GM19238 (cell line): ENCODE measurements around the gene PRTN3.

ENCODE experiments used
- DNase-seq: peaks from one replicate; pipeline ENCODE4 v3.0.0; 2011; ENCODE audit warnings: low spot score; ENCODE audit not compliant: insufficient read length

The PRTN3 gene

DNA sequence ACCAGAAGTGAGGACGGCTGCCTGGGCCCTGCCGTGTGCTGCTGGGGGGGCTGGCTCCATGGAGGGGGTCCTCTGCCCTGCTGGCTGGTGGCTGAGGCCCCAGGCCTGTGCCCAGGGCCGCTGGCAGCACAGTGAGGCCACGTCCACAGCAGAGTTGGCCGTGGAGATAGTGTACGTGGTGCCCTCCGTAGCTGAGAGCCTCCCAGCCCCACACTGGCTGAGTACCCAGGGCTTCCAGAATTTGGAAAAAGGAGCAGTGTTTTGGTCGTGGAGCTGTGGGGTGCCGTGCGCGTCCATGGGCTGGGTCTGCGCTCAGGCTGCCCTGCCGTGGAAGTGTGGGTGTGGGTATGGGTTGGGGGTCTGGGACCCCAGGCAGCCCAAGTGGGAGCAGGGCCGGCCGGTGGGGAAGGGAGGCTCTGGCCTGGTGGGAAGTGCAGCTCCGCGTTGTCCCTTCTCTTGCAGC, 37.7 kb upstream of the PRTN3 start:
- no peak for DNase-seq

- DNase-seq: no peak
Observed at GRCh38 chr19:803686-804418, 36.9 kb upstream of the PRTN3 start.

DNA sequence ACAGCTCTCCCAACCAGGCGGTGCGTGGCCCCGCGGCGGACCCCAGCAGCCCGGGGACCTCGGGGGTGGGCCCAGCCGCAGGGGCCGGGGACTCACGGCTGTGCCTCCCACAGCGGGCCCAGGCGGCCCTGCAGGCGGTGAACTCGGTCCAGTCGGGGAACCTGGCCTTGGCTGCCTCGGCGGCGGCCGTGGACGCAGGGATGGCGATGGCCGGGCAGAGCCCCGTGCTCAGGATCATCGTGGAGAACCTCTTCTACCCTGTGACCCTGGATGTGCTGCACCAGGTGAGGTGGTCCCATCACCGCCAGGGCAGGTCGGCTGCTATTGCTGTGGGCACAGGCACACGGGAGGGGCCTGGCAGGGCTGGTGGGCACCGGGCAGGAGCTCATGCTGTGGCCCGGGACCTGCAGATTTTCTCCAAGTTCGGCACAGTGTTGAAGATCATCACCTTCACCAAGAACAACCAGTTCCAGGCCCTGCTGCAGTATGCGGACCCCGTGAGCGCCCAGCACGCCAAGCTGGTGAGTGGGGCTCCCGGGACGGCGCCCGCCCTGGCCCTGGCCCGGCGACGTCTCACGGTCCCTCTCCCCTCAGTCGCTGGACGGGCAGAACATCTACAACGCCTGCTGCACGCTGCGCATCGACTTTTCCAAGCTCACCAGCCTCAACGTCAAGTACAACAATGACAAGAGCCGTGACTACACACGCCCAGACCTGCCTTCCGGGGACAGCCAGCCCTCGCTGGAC, 36.2 kb upstream of the PRTN3 start:
- no peak for DNase-seq

GRCh38 chr19:805166-805551, 35.6 kb upstream of the PRTN3 start:
- no peak for DNase-seq

DNA sequence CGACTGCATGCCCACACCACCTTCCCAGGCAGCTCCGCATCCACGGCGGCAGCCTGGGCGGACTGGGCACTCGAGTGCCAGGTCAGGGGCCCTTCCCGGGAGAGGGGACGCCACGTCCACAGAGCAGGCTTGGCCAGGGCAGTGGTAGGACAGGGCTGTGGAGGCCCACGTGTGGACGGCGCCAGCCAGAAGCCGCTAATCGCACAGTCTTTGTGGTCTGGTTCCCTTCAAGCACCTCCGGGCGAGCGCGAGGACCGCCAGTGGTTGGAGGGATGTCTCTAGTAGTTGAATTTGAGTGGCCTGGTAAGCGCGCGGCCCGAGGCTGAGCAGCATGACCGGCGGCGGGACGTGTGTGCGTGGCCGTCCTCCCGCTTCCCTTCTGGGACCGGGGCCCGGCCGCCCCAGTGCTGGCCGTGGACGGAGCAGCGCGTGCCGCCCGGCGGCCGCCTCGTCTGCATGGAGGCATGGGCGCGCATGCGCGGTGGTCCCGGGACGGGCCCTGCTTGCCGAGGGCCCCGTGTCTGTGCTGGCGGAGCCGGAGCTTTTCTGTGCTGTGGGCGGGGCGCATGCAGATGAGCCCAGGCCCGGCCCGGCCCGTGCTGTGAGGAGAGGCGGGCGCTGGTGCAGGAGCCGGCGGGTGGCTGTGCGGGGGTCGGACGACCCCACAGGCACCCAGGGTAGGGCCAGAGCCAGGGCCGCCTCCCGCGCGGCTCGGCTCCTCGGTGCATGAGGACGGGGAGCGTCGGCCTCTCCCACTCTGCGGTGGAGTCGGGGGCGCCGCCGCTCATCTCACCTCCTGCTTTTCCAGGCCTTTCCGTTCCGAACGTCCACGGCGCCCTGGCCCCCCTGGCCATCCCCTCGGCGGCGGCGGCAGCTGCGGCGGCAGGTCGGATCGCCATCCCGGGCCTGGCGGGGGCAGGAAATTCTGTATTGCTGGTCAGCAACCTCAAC, 34.9 kb upstream of the PRTN3 start:
- DNase-seq: no peak

DNA sequence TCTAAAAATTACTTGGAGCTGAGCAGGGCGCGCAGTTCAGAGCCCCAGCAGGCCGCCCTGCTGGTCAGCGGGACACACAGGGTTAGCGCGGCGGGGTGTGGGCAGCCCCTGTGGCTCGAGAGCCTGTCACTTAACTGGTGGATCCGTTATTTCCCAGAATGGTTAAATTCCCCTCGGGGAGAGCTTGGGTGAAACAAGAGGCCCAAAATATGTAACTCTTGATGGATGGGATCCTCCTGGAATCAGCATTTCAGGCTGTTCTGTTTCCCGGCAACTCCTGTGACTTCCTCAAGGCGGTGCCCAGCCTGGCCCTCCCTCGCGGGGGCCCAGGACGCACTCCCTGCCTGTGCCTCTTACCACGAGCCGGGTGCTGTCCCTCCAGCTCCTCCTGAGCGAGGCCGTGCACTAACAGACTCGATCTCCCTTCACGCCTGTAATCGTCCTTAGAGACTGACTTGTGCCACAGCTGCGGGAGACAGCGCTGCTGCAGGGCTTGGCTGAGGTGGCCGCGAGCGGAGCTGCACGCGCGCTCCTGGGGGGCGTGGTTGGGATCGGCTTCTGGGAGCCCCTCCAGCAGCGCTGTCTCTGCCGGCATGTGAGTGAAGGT, 33.9 kb upstream of the PRTN3 start:
- no peak for DNase-seq

- DNase-seq: no peak
Observed at GRCh38 chr19:807627-808422, 33.0 kb upstream of the PRTN3 start.

DNA sequence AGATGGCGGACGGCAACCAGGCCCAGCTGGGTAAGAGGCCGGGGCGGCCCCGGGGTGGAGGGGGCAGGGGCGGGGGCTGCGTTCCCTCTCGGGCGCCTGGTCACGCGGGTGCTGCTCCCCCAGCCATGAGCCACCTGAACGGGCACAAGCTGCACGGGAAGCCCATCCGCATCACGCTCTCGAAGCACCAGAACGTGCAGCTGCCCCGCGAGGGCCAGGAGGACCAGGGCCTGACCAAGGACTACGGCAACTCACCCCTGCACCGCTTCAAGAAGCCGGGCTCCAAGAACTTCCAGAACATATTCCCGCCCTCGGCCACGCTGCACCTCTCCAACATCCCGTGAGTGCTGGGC, 32.4 kb upstream of the PRTN3 start:
- DNase-seq: no peak

DNA sequence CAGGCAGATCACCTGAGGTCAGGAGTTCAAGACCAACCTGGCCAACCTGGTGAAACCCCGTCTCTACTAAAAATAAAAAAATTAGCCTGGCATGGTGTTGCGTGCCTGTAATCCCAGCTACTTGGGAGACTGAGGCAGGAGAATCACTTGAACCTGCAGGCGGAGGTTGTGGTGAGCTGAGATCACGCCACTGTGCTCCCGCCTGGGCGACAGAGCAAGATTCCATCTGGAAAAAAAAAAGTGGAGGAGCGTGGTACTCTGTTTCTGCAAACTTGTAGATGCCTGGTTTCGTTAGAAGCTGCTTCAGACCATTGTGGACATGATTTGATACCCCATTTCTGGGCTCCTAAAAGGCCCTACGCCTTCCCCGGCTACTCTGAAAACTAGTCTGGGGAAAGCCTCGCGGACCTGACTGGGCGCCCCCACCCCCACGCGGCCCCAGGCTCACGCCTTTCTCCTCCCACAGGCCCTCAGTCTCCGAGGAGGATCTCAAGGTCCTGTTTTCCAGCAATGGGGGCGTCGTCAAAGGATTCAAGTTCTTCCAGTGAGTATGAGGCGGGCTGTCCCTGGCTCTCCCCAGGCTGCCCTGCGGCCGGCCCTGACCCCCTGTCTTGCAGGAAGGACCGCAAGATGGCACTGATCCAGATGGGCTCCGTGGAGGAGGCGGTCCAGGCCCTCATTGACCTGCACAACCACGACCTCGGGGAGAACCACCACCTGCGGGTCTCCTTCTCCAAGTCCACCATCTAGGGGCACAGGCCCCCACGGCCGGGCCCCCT, 30.5 kb upstream of the PRTN3 start:
- DNase-seq: no peak

DNA sequence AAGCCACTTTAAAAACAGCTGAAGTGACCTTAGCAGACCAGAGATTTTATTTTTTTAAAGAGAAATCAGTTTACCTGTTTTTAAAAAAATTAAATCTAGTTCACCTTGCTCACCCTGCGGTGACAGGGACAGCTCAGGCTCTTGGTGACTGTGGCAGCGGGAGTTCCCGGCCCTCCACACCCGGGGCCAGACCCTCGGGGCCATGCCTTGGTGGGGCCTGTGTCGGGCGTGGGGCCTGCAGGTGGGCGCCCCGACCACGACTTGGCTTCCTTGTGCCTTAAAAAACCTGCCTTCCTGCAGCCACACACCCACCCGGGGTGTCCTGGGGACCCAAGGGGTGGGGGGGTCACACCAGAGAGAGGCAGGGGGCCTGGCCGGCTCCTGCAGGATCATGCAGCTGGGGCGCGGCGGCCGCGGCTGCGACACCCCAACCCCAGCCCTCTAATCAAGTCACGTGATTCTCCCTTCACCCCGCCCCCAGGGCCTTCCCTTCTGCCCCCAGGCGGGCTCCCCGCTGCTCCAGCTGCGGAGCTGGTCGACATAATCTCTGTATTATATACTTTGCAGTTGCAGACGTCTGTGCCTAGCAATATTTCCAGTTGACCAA, 29.8 kb upstream of the PRTN3 start:
- no peak for DNase-seq

DNA sequence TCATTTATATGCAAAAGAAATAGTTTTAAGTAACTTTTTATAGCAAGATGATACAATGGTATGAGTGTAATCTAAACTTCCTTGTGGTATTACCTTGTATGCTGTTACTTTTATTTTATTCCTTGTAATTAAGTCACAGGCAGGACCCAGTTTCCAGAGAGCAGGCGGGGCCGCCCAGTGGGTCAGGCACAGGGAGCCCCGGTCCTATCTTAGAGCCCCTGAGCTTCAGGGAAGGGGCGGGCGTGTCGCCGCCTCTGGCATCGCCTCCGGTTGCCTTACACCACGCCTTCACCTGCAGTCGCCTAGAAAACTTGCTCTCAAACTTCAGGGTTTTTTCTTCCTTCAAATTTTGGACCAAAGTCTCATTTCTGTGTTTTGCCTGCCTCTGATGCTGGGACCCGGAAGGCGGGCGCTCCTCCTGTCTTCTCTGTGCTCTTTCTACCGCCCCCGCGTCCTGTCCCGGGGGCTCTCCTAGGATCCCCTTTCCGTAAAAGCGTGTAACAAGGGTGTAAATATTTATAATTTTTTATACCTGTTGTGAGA, 29.2 kb upstream of the PRTN3 start:
- DNase-seq: no peak

DNA sequence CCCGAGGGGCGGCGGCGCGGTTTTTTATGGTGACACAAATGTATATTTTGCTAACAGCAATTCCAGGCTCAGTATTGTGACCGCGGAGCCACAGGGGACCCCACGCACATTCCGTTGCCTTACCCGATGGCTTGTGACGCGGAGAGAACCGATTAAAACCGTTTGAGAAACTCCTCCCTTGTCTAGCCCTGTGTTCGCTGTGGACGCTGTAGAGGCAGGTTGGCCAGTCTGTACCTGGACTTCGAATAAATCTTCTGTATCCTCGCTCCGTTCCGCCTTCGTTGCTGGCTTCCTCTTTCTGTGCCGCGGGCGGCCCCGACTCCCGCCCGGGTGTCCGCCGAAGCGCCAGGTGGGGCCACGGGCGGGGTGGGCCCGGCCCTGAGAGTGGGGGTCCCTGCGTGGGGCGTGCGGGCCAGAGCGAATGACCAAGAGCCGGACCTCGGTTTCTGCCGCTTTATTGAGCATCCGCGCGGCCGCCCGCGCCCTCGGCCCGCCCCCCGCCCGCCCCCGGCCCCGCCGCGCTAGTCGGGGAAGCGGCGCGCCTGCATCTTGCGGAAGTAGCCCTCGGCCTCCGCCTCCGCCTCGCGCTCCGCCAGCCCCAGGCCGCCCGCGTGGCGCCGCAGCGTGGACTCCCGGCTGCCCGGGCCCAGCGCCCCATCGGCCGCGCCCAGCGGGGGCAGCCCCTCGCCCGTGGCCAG, 28.6 kb upstream of the PRTN3 start:
- DNase-seq: no peak

- DNase-seq: no peak
Observed at GRCh38 chr19:812747-813218, 28.0 kb upstream of the PRTN3 start.

GRCh38 chr19:813219-814151, 27.3 kb upstream of the PRTN3 start:
- DNase-seq: no peak

DNA sequence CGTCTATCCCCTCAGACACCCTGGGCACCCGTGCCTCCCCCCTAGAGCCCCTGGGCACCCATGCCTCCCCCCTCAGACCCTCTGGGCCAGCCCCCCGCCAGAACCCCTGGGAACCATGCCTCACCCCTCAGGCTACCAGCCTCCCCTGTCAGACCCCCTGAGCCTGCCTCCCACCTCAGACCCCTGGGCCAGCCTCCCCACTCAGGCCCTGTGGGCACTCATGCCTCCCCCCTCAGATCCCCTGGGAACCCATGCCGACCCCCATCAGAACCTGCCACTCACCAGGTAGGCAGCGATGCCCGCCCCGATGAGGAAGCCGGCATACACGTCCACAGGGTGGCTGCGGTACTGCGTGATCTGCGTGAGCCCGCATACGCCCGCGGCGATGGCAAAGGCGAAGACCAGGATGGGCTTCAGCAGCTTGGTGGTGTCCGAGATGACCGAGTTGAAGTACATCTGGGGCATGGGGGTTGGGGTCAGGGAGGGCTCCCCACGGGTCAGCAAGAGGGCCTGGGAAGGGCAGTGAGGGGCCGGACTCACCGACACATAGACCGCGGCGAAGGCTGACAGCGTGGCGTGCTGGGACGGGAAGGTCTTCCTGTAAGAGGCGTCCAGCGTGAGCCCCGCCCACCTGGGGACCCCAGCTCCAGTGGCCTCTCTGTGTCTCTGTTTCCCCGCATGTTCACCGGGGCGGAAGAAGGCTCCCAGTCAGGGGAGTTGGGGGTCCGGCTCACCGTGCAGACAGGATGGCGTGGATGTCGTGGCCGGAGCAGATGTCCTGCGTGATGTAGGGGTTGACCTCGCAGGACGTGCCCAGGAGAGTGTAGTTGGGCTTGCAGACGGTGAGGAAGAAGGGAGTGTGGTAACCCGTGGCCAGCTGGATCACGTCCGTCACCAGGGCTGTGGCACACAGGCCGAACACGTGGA, 26.4 kb upstream of the PRTN3 start:
- no peak for DNase-seq

GRCh38 chr19:815079-815774, 25.6 kb upstream of the PRTN3 start:
- DNase-seq: no peak
